Lower leg skin (tissue), 3 donors: ENCODE results near the gene SLC9A4.

ENCODE experiments used
- CTCF ChIP-seq, 3 donors: fragments of 450-650 bp; IDR thresholded peaks; one replicate each; pipeline ENCODE4 v1.5.1; 2016; ENCODE audit warnings: antibody characterized with exemption in 3 of 3, mild to moderate bottlenecking in 3 of 3, moderate library complexity in 2 of 3
- POLR2A ChIP-seq, 2 donors: fragments of 450-650 bp; IDR thresholded peaks; one replicate each; pipeline ENCODE4 v1.6.1; 2016 to 2017; ENCODE audit warnings: antibody characterized with exemption in 2 of 2, mild to moderate bottlenecking in 1 of 2, moderate library complexity in 1 of 2

GRCh38 chr2:102550151-102550550, 77.1 kb downstream of the SLC9A4 start:
- TF ChIP-seq CTCF (IDR thresholded peaks at IDR 0.05) (no peak), POLR2A (IDR thresholded peaks at IDR 0.05) (no peak)
